Measurements from ENCODE around the gene BTNL2. TPM values are rescaled to one million over a fixed set of nuclear protein-coding genes. Genes with fewer than 3 reads are reported as not detected.

The BTNL2 gene
- polyA plus RNA-seq, 2 of the 4 experiments (the other 2 are of a cell fraction) = not detected

GRCh38 chr6:32447932-32448331 is 41.0 kb upstream of the BTNL2 start:
- DNase-seq (ENCODE audit: low read depth in 1 of 2, low spot score in 1 of 2) (no peak), ATAC-seq (no peak), FAIRE-seq (no peak)
- Histone ChIP-seq H3K4me3 (no peak overlapping the region), H3K4me1 (no peaks in the 10 kb centered on the region), H3K9me3 (no peaks in the 10 kb centered on the region), H3K4me2 (no peak overlapping the region), H3K27ac (no peak overlapping the region)
- POLR2A ChIA-PET = no interaction called here
- no peak for TF ChIP-seq MYC (IDR thresholded peaks at IDR 0.05; ENCODE audit: borderline replicate concordance, low read length)
- TF ChIP-seq JUN (IDR thresholded peaks at IDR 0.05) = no peak
- TF ChIP-seq E2F6 (IDR thresholded peaks at IDR 0.05; ENCODE audit: borderline replicate concordance, low read depth) = no peak
- TF ChIP-seq EP300 (IDR thresholded peaks at IDR 0.05) = no peak
- TF ChIP-seq NPAS2 (CRISPR knock-in tag; IDR thresholded peaks at IDR 0.05; ENCODE audit: borderline replicate concordance) = no peak
- TF ChIP-seq SREBF2 (IDR thresholded peaks at IDR 0.05) = no peak
- no peak for TF ChIP-seq HEYL (CRISPR knock-in tag; IDR thresholded peaks at IDR 0.05)
- TF ChIP-seq EHMT2 (IDR thresholded peaks at IDR 0.05; ENCODE audit: low read depth) = no peak
- TF ChIP-seq RNF2 (IDR thresholded peaks at IDR 0.05; ENCODE audit: borderline replicate concordance, low read depth) = no peak
- TF ChIP-seq CHD4 (IDR thresholded peaks at IDR 0.05; ENCODE audit: borderline replicate concordance) = no peak
- TF ChIP-seq REST (IDR thresholded peaks at IDR 0.05) = no peak
- TF ChIP-seq HDAC2 (IDR thresholded peaks at IDR 0.05) = no peak
- no peak for TF ChIP-seq FOSL2 (IDR thresholded peaks at IDR 0.05)
- no peak for TF ChIP-seq FOSL2 (CRISPR knock-in tag; IDR thresholded peaks at IDR 0.05)
- no peak for TF ChIP-seq ZC3H11A (IDR thresholded peaks at IDR 0.05)
- no peak for TF ChIP-seq BHLHE40 (IDR thresholded peaks at IDR 0.05; ENCODE audit: low read depth, low read length)
- TF ChIP-seq NFE2L2 (conservative IDR thresholded peaks at IDR 0.05; ENCODE audit: low read length) = no peak
- CTCF ChIA-PET = no interaction called here

- no peaks in the 10 kb centered on the region for H3K4me1 ChIP-seq
- ATAC-seq (no peak), DNase-seq (ENCODE audit: low read depth in 1 of 2, low spot score in 1 of 2) (no peak), FAIRE-seq (no peak)
- H3K4me2 ChIP-seq = no peak overlapping the region
- ChIA-PET CTCF (interaction anchor here (0.7 to 1.4 kb wide), 3 partner anchors 10 to 421 kb away, joined by 3 to 4 read pairs (median 3); no protein-coding TSS in a partner anchor), POLR2A (no interaction called here)
- no peak overlapping the region for H3K27ac ChIP-seq
- no peaks in the 10 kb centered on the region for H3K9me3 ChIP-seq
- WGBS (ENCODE audit: missing lambda C conversion rate) = 0% methylated on average over 3 of the region's 3 CpGs
- TF ChIP-seq CBX8 (IDR thresholded peaks at IDR 0.05) = no peak
- TF ChIP-seq ZC3H11A (IDR thresholded peaks at IDR 0.05) = no peak
- TF ChIP-seq CEBPB (IDR thresholded peaks at IDR 0.05) = no peak
- no peak for TF ChIP-seq HES2 (IDR thresholded peaks at IDR 0.05)
- TF ChIP-seq EP300 (IDR thresholded peaks at IDR 0.05) = no peak
- no peak for TF ChIP-seq HDAC2 (IDR thresholded peaks at IDR 0.05)
- no peak for TF ChIP-seq ZNF302 (CRISPR knock-in tag; IDR thresholded peaks at IDR 0.05)
- TF ChIP-seq ESRRA (IDR thresholded peaks at IDR 0.05; ENCODE audit: borderline replicate concordance, low read length) = no peak
- no peak overlapping the region for H3K4me3 ChIP-seq
Measured at GRCh38 chr6:32445321-32445854, 38.4 kb upstream of the BTNL2 start.

- Histone ChIP-seq H3K4me3 (no peak overlapping the region), H3K4me1 (no peaks in the 10 kb centered on the region), H3K27ac (no peak overlapping the region), H3K9me3 (no peaks in the 10 kb centered on the region), H3K4me2 (no peak overlapping the region)
- FAIRE-seq (no peak), DNase-seq (ENCODE audit: low read depth in 1 of 2, low spot score in 1 of 2) (no peak), ATAC-seq (no peak)
- WGBS (ENCODE audit: missing lambda C conversion rate) = 64% methylated on average over 2 of the region's 2 CpGs
- ChIA-PET CTCF (no interaction called here), POLR2A (no interaction called here)
- TF ChIP-seq FOSB (CRISPR knock-in tag; IDR thresholded peaks at IDR 0.05) (no peak), RARB (CRISPR knock-in tag; IDR thresholded peaks at IDR 0.05) (no peak), NR3C1 (IDR thresholded peaks at IDR 0.05) (no peak), SREBF2 (IDR thresholded peaks at IDR 0.05) (no peak), HOXB13 (CRISPR knock-in tag; IDR thresholded peaks at IDR 0.05; ENCODE audit: low read depth) (no peak), MAX (IDR thresholded peaks at IDR 0.05) (no peak), ATOH8 (CRISPR knock-in tag; IDR thresholded peaks at IDR 0.05; ENCODE audit: low read depth) (no peak), CHD4 (IDR thresholded peaks at IDR 0.05; ENCODE audit: borderline replicate concordance) (no peak), RCOR1 (IDR thresholded peaks at IDR 0.05; ENCODE audit: low read depth, low read length) (no peak), KDM1A (IDR thresholded peaks at IDR 0.05; ENCODE audit: low read depth) (no peak), CTCF (IDR thresholded peaks at IDR 0.05) (no peak)
Measured at GRCh38 chr6:32444433-32444832, 37.5 kb upstream of the BTNL2 start.

Measured in A549 (cell line).